Measurements from ENCODE around the gene CHCHD3.

The CHCHD3 gene

DNA sequence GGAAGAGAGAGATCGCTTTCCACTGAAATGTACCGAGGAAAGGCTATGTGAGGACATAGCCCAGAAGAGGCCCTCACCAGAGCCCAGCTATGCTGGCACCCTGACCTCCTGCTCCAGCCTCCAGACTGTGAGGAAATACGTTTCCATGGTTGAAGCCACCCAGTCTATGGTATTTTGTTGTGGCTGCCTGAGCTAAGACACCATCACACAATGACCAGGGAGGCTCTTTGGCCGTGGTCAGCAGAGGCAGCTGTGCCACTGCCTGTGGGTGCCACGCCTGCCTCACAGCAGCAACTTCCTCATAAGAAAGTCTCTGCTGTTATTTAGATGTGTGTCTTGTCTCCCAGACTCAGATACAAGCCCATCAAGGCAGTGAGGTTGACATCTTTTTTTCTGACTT lies 322.9 kb downstream of the CHCHD3 start:
- DNase-seq (ENCODE audit: low read depth): no peak
- TF ChIP-seq, protein P1, sequence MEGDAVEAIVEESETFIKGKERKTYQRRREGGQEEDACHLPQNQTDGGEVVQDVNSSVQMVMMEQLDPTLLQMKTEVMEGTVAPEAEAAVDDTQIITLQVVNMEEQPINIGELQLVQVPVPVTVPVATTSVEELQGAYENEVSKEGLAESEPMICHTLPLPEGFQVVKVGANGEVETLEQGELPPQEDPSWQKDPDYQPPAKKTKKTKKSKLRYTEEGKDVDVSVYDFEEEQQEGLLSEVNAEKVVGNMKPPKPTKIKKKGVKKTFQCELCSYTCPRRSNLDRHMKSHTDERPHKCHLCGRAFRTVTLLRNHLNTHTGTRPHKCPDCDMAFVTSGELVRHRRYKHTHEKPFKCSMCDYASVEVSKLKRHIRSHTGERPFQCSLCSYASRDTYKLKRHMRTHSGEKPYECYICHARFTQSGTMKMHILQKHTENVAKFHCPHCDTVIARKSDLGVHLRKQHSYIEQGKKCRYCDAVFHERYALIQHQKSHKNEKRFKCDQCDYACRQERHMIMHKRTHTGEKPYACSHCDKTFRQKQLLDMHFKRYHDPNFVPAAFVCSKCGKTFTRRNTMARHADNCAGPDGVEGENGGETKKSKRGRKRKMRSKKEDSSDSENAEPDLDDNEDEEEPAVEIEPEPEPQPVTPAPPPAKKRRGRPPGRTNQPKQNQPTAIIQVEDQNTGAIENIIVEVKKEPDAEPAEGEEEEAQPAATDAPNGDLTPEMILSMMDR (IDR thresholded peaks at IDR 0.05; ENCODE audit: insufficient read depth, low read depth, low read length, missing control alignments): no peak
- no peak overlapping the region for H3K4me3 ChIP-seq (ENCODE audit: low read depth, low read length)

- no peak overlapping the region for H3K4me3 ChIP-seq (ENCODE audit: low read depth, low read length)
- no peak for DNase-seq (ENCODE audit: low read depth)
- TF ChIP-seq, protein P1 (IDR thresholded peaks at IDR 0.05; ENCODE audit: insufficient read depth, low read depth, low read length, missing control alignments): no peak
Observed at GRCh38 chr7:132757783-132758182, 324.1 kb downstream of the CHCHD3 start.

- TF ChIP-seq, protein P1 (IDR thresholded peaks at IDR 0.05; ENCODE audit: insufficient read depth, low read depth, low read length, missing control alignments): no peak
- no peak for DNase-seq (ENCODE audit: low read depth)
- H3K4me3 ChIP-seq (ENCODE audit: low read depth, low read length): no peak overlapping the region
Observed at GRCh38 chr7:132756484-132756990, 325.4 kb downstream of the CHCHD3 start.

- no peak for DNase-seq (ENCODE audit: low read depth)
- TF ChIP-seq, protein P1 (IDR thresholded peaks at IDR 0.05; ENCODE audit: insufficient read depth, low read depth, low read length, missing control alignments): no peak
- no peak overlapping the region for H3K4me3 ChIP-seq (ENCODE audit: low read depth, low read length)
Observed at GRCh38 chr7:132755538-132756483, 326.1 kb downstream of the CHCHD3 start.

DNA sequence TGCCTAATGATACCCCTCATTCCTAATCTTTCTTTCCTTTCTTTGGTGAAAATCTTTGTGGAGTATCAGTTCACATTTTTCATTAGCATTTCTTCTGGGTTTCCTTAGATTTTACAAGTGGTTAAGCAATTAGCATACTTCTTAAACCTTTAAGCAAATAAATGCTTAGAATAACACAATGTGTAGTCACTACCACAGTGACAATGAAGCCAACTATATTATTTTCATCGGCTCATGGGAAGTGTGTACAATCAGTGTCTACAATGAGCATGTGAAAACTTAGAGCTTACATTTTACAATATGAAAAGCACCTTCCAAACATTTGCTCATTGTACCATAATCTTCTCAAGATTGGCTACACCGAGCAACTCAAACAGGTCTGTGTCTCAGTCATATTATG lies 329.5 kb downstream of the CHCHD3 start:
- H3K4me3 ChIP-seq (ENCODE audit: low read depth, low read length): no peak overlapping the region
- no peak for DNase-seq (ENCODE audit: low read depth)
- TF ChIP-seq, protein P1 (IDR thresholded peaks at IDR 0.05; ENCODE audit: insufficient read depth, low read depth, low read length, missing control alignments): no peak

DNA sequence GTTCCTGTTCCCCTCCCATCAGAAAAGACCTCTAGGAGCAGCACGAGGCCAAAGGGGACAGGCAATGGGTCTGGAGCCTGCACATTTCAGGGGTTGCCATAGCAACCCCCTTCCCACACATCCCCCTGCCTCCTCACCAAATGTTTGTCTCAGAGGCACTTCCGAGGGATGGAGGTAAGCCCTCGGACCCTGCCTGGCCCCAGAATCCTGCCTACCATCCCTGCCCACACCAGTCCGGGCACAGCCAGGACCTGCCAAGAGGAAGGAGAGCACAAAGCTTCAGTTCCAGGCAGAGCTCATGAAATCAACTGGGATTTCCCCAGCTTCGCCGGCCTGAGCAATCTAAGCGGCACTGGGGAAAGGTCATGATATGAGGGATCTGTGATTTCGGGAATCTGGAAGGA lies 330.6 kb downstream of the CHCHD3 start:
- TF ChIP-seq, protein P1 (IDR thresholded peaks at IDR 0.05; ENCODE audit: insufficient read depth, low read depth, low read length, missing control alignments): no peak
- DNase-seq (ENCODE audit: low read depth): no peak
- H3K4me3 ChIP-seq (ENCODE audit: low read depth, low read length): no peak overlapping the region
